Measurements from ENCODE around the gene TANC2. TPM values are rescaled to one million over a fixed set of nuclear protein-coding genes. Genes with fewer than 3 reads are reported as not detected.

The TANC2 gene
- total RNA-seq, 1 donor from 2014 or later = 66.9 TPM

DNA sequence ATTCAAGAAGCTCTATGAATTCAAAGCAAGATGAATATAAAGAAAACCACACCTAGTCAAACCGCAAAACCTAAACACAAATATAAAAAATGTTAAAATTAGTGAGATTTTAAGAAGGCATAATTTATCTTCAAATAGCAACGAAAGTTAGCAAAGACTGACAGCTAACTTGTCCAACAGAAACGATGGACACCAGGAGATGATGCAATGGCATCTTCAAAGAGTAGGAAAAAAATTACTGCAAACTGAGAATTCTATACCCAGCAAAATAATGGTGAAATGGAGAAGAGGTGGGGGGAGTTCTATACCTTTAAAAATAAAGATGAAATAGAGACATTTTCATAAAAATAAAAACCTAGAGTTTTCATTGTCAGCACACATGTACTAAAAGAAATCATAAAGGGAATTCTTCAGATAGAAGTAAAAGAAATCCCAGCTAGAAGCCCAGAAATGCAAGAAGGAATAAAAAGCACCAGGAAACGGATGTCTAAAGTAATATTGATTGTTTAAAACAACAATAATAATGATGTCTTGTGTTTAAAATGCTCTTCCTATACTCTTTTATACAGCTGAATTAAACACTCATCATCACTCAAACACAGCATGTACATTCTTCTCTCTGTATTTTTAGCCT is 24.6 kb upstream of the TANC2 start:
- no peaks in the 10 kb centered on the region for H3K79me2 ChIP-seq (ENCODE audit: insufficient read depth, low read length)
- no peaks in the 10 kb centered on the region for H3K36me3 ChIP-seq (ENCODE audit: insufficient read depth, low read length)
- FAIRE-seq (no peak), DNase-seq (ENCODE audit: low read depth) (no peak)
- H3K27me3 ChIP-seq (ENCODE audit: insufficient read depth, low read length) = no peaks in the 10 kb centered on the region
- H3K27me3 Mint-ChIP-seq (ENCODE audit: low read depth, unreplicated experiment) = no peaks in the 10 kb centered on the region
- H2AFZ ChIP-seq (ENCODE audit: low read depth, low read length) = no peak overlapping the region
- no peak overlapping the region for H3K4me3 Mint-ChIP-seq (ENCODE audit: unreplicated experiment)
- H3K27ac ChIP-seq (ENCODE audit: low read depth, low read length) = no peak overlapping the region
- no peaks in the 10 kb centered on the region for H4K20me1 ChIP-seq (ENCODE audit: insufficient read depth, low read length)
- no peaks in the 10 kb centered on the region for H3K9me3 ChIP-seq (ENCODE audit: insufficient read depth, low read depth, low read length)
- H3K36me3 Mint-ChIP-seq (ENCODE audit: low read depth, unreplicated experiment) = no peaks in the 10 kb centered on the region
- H3K9me3 Mint-ChIP-seq (ENCODE audit: unreplicated experiment) = peaks cover 8% of the 10 kb centered on the region
- TF ChIP-seq, protein P1, sequence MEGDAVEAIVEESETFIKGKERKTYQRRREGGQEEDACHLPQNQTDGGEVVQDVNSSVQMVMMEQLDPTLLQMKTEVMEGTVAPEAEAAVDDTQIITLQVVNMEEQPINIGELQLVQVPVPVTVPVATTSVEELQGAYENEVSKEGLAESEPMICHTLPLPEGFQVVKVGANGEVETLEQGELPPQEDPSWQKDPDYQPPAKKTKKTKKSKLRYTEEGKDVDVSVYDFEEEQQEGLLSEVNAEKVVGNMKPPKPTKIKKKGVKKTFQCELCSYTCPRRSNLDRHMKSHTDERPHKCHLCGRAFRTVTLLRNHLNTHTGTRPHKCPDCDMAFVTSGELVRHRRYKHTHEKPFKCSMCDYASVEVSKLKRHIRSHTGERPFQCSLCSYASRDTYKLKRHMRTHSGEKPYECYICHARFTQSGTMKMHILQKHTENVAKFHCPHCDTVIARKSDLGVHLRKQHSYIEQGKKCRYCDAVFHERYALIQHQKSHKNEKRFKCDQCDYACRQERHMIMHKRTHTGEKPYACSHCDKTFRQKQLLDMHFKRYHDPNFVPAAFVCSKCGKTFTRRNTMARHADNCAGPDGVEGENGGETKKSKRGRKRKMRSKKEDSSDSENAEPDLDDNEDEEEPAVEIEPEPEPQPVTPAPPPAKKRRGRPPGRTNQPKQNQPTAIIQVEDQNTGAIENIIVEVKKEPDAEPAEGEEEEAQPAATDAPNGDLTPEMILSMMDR (IDR thresholded peaks at IDR 0.05; ENCODE audit: insufficient read depth, low read depth, low read length) = no peak
- TF ChIP-seq EZH2 (IDR thresholded peaks at IDR 0.05; ENCODE audit: insufficient read depth, low read length) = no peak
- H3K4me1 Mint-ChIP-seq (ENCODE audit: low read depth, unreplicated experiment) = no peaks in the 10 kb centered on the region
- no peaks in the 10 kb centered on the region for H3K4me1 ChIP-seq (ENCODE audit: insufficient read depth, low read length)
- H3K27ac Mint-ChIP-seq (ENCODE audit: unreplicated experiment) = no peak overlapping the region
- no peak overlapping the region for H3K4me3 ChIP-seq (ENCODE audit: insufficient read depth, low read depth, low read length)
- no peak overlapping the region for H3K4me2 ChIP-seq (ENCODE audit: low read length)
- H3K9ac ChIP-seq (ENCODE audit: low read length) = no peak overlapping the region

DNA sequence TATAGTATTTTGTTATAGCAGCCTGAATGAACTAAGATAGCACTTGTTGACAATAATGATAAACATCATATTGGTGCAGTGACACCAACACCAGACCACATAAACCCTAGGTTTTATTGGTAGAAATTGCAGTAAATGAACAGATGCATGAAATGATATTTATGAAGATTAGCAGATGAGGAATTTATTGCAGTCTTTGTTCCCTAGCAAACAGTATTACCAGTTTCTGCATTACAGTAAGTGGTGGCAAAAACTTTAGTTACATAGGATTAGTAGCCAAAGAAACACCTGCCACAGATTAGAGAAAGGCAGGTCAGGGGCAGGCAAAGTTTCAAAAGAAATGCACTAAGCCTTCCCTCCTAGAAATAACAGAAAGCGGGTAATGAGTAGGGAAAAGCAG is 17.7 kb upstream of the TANC2 start:
- H3K79me2 ChIP-seq (ENCODE audit: insufficient read depth, low read length) = no peaks in the 10 kb centered on the region
- TF ChIP-seq, protein P1 (IDR thresholded peaks at IDR 0.05; ENCODE audit: insufficient read depth, low read depth, low read length) = no peak
- TF ChIP-seq EZH2 (IDR thresholded peaks at IDR 0.05; ENCODE audit: insufficient read depth, low read length) = no peak
- H3K4me2 ChIP-seq (ENCODE audit: low read length) = no peak overlapping the region
- H3K9me3 ChIP-seq (ENCODE audit: insufficient read depth, low read depth, low read length) = no peaks in the 10 kb centered on the region
- Mint-ChIP-seq H3K4me1 (ENCODE audit: low read depth, unreplicated experiment) (no peaks in the 10 kb centered on the region), H3K4me3 (ENCODE audit: unreplicated experiment) (no peak overlapping the region), H3K36me3 (ENCODE audit: low read depth, unreplicated experiment) (no peaks in the 10 kb centered on the region), H3K27me3 (ENCODE audit: low read depth, unreplicated experiment) (no peaks in the 10 kb centered on the region), H3K9me3 (ENCODE audit: unreplicated experiment) (peaks cover 2% of the 10 kb centered on the region), H3K27ac (ENCODE audit: unreplicated experiment) (no peak overlapping the region)
- H3K36me3 ChIP-seq (ENCODE audit: insufficient read depth, low read length) = no peaks in the 10 kb centered on the region
- no peaks in the 10 kb centered on the region for H4K20me1 ChIP-seq (ENCODE audit: insufficient read depth, low read length)
- H3K9ac ChIP-seq (ENCODE audit: low read length) = no peak overlapping the region
- H3K27ac ChIP-seq (ENCODE audit: low read depth, low read length) = no peak overlapping the region
- no peaks in the 10 kb centered on the region for H3K27me3 ChIP-seq (ENCODE audit: insufficient read depth, low read length)
- DNase-seq (ENCODE audit: low read depth) (no peak), FAIRE-seq (no peak)
- no peak overlapping the region for H3K4me3 ChIP-seq (ENCODE audit: insufficient read depth, low read depth, low read length)
- H3K4me1 ChIP-seq (ENCODE audit: insufficient read depth, low read length) = no peaks in the 10 kb centered on the region
- no peak overlapping the region for H2AFZ ChIP-seq (ENCODE audit: low read depth, low read length)

GRCh38 chr17:62949036-62949435 is 17.0 kb upstream of the TANC2 start:
- no peaks in the 10 kb centered on the region for H3K9me3 ChIP-seq (ENCODE audit: insufficient read depth, low read depth, low read length)
- Mint-ChIP-seq H3K4me3 (ENCODE audit: unreplicated experiment) (no peak overlapping the region), H3K27ac (ENCODE audit: unreplicated experiment) (no peak overlapping the region), H3K9me3 (ENCODE audit: unreplicated experiment) (peaks cover 2% of the 10 kb centered on the region), H3K36me3 (ENCODE audit: low read depth, unreplicated experiment) (no peaks in the 10 kb centered on the region), H3K4me1 (ENCODE audit: low read depth, unreplicated experiment) (no peaks in the 10 kb centered on the region), H3K27me3 (ENCODE audit: low read depth, unreplicated experiment) (no peaks in the 10 kb centered on the region)
- H3K79me2 ChIP-seq (ENCODE audit: insufficient read depth, low read length) = no peaks in the 10 kb centered on the region
- H3K4me1 ChIP-seq (ENCODE audit: insufficient read depth, low read length) = no peaks in the 10 kb centered on the region
- FAIRE-seq = no peak
- no peak overlapping the region for H2AFZ ChIP-seq (ENCODE audit: low read depth, low read length)
- DNase-seq (ENCODE audit: low read depth) = no peak
- TF ChIP-seq, protein P1 (IDR thresholded peaks at IDR 0.05; ENCODE audit: insufficient read depth, low read depth, low read length) = no peak
- no peak for TF ChIP-seq EZH2 (IDR thresholded peaks at IDR 0.05; ENCODE audit: insufficient read depth, low read length)
- H4K20me1 ChIP-seq (ENCODE audit: insufficient read depth, low read length) = no peaks in the 10 kb centered on the region
- H3K4me2 ChIP-seq (ENCODE audit: low read length) = no peak overlapping the region
- H3K27ac ChIP-seq (ENCODE audit: low read depth, low read length) = no peak overlapping the region
- no peak overlapping the region for H3K9ac ChIP-seq (ENCODE audit: low read length)
- no peak overlapping the region for H3K4me3 ChIP-seq (ENCODE audit: insufficient read depth, low read depth, low read length)
- H3K27me3 ChIP-seq (ENCODE audit: insufficient read depth, low read length) = no peaks in the 10 kb centered on the region
- no peaks in the 10 kb centered on the region for H3K36me3 ChIP-seq (ENCODE audit: insufficient read depth, low read length)
